Measurements from ENCODE around the gene PTCD2. TPM values are rescaled to one million over a fixed set of nuclear protein-coding genes. Genes with fewer than 3 reads are reported as not detected.

PTCD2 gene
- total RNA-seq, 1 experiment from 2014 or later: 13.0 TPM

- TF ChIP-seq ZSCAN18 (CRISPR knock-in tag; IDR thresholded peaks at IDR 0.05) (no peak), JAZF1 (CRISPR knock-in tag; IDR thresholded peaks at IDR 0.05) (no peak), FOXJ3 (CRISPR knock-in tag; IDR thresholded peaks at IDR 0.05; ENCODE audit: borderline replicate concordance) (no peak), ELF4 (CRISPR knock-in tag; IDR thresholded peaks at IDR 0.05; ENCODE audit: low read depth) (no peak), ZNF671 (CRISPR knock-in tag; IDR thresholded peaks at IDR 0.05) (no peak), SOX15 (CRISPR knock-in tag; IDR thresholded peaks at IDR 0.05) (no peak)
- TF ChIP-seq, protein P1, sequence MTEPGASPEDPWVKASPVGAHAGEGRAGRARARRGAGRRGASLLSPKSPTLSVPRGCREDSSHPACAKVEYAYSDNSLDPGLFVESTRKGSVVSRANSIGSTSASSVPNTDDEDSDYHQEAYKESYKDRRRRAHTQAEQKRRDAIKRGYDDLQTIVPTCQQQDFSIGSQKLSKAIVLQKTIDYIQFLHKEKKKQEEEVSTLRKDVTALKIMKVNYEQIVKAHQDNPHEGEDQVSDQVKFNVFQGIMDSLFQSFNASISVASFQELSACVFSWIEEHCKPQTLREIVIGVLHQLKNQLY (CRISPR knock-in tag; IDR thresholded peaks at IDR 0.05): no peak
Observed at GRCh38 chr5:72358925-72359324, 38.8 kb downstream of the PTCD2 start (continued).

DNA sequence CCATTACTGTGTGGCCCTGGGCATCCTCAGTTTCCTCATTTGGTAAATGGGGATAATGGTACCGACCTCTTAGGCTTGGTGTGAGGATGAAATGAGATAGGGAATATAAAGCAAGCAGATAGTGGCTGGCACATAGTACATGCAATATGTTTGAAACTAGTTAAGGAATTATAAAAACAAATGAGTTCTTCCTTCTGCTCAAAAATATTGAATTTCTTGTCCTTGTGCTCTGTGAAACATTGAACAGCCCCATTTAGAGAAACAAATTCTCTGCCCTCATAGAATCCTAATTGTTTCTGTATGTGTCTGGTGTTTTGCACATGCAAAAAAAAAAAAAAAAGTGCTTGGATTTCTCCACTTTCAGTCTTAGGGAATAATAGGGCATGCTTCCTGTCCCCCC lies 39.7 kb downstream of the PTCD2 start:
- DNase-seq (ENCODE audit: low spot score): no peak
- TF ChIP-seq TCF7 (CRISPR knock-in tag; IDR thresholded peaks at IDR 0.05; ENCODE audit: low read depth): no peak
- no peak for TF ChIP-seq FOXP1 (CRISPR knock-in tag; IDR thresholded peaks at IDR 0.05; ENCODE audit: borderline replicate concordance)
- no peak for TF ChIP-seq ATF1 (CRISPR knock-in tag; IDR thresholded peaks at IDR 0.05)
- no peak for TF ChIP-seq E2F5 (CRISPR knock-in tag; IDR thresholded peaks at IDR 0.05)
- TF ChIP-seq NFYB (CRISPR knock-in tag; conservative IDR thresholded peaks at IDR 0.05; ENCODE audit: low read depth): no peak
- no peak for TF ChIP-seq USF1 (CRISPR knock-in tag; IDR thresholded peaks at IDR 0.05)
- no peak for TF ChIP-seq ETV6 (CRISPR knock-in tag; IDR thresholded peaks at IDR 0.05)
- TF ChIP-seq AFF4 (CRISPR knock-in tag; IDR thresholded peaks at IDR 0.05; ENCODE audit: borderline replicate concordance): no peak
- TF ChIP-seq GABPB1 (CRISPR knock-in tag; IDR thresholded peaks at IDR 0.05): no peak
- TF ChIP-seq ESRRA (CRISPR knock-in tag; IDR thresholded peaks at IDR 0.05; ENCODE audit: borderline replicate concordance): no peak
- no peak for TF ChIP-seq FOXK1 (CRISPR knock-in tag; IDR thresholded peaks at IDR 0.05)
- TF ChIP-seq MAX (CRISPR knock-in tag; IDR thresholded peaks at IDR 0.05): no peak
- no peak for TF ChIP-seq ELF4 (CRISPR knock-in tag; IDR thresholded peaks at IDR 0.05; ENCODE audit: low read depth)
- no peak for TF ChIP-seq IRF2 (CRISPR knock-in tag; IDR thresholded peaks at IDR 0.05; ENCODE audit: borderline replicate concordance, low read depth)
- TF ChIP-seq CREB1 (CRISPR knock-in tag; IDR thresholded peaks at IDR 0.05): no peak
- TF ChIP-seq, protein P1 (CRISPR knock-in tag; IDR thresholded peaks at IDR 0.05): no peak
- no peak for TF ChIP-seq JUN (CRISPR knock-in tag; IDR thresholded peaks at IDR 0.05)
- TF ChIP-seq, protein P2, sequence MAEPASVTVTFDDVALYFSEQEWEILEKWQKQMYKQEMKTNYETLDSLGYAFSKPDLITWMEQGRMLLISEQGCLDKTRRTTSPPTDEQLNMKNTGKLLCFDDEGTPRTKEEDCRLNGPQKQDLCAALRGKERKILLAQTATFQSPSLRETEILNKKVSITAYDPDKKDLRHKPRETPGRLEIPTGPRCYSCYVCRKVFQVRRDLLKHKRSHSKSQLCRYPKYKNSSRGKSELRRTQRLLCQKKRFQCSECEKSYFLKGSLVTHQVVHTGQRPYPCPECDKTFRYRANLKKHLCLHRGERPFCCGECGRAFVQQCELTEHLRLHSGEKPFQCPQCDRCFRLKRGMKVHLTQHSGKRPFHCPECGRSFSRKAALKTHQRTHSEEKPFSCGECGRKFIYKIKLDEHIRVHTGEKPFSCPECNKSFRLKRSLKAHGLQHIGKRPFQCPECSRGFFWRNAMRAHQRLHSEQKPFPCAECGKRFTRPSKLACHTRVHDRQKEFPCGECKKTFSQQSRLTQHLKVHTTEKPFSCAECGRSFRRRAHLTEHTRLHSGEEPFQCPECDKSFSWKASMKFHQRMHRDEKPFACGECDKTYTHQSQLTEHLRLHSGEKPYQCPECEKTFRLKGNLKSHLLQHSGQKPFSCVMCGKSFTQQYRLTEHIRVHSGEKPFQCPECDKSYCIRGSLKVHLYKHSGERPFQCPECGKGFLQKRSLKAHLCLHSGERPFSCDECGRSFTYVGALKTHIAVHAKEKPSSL (CRISPR knock-in tag; conservative IDR thresholded peaks at IDR 0.05): no peak
- no peak for ATAC-seq
- Mint-ChIP-seq H3K4me3 (no peak overlapping the region), H3K27me3 (ENCODE audit: low read depth) (no peaks in the 10 kb centered on the region), H3K9me3 (peaks cover 8% of the 10 kb centered on the region), H3K27ac (no peak overlapping the region), H3K4me1 (peaks cover 26% of the 10 kb centered on the region), H3K36me3 (peaks cover 37% of the 10 kb centered on the region)
- POLR2A ChIA-PET: interaction anchor here (0.7 kb wide), 1 partner anchor 1139 kb away, joined by 5 read pairs; the partner anchor contains the start of gene BTF3
- CTCF ChIA-PET: no interaction called here
